Mesendoderm (in vitro differentiated cells): ENCODE results near the gene NEURL1.
A peak's percentile ranks its signal among the peaks of the same experiment; 100 is the strongest.

Experiments used
- DNase-seq: peaks from one replicate; pipeline ENCODE4 v3.0.0; 2013
- H2AK5ac ChIP-seq: 2 replicates; pipeline ENCODE4 v1.6.1; 2013; ENCODE audit warnings: low read length, inconsistent platforms
- H2BK120ac ChIP-seq: 2 replicates; pipeline ENCODE4 v1.6.1; 2013; ENCODE audit warnings: low read depth, mild to moderate bottlenecking, low read length, moderate library complexity, mixed read lengths
- H2BK15ac ChIP-seq: replicated peaks from 2 replicates; pipeline ENCODE4 v1.6.1; 2013; ENCODE audit warnings: low read depth, mild to moderate bottlenecking, moderate library complexity
- H2BK5ac ChIP-seq: 2 replicates; pipeline ENCODE4 v1.6.1; 2013; ENCODE audit warnings: low read length, inconsistent platforms
- H3K18ac ChIP-seq: 2 replicates; pipeline ENCODE4 v1.6.1; 2013; ENCODE audit warnings: mild to moderate bottlenecking, low read length, mixed read lengths
- H3K23ac ChIP-seq: one replicate; pipeline ENCODE4 v1.6.1; 2013; ENCODE audit warnings: low read length
- H3K27ac ChIP-seq: 2 replicates; pipeline ENCODE4 v1.5.1; 2013; ENCODE audit warnings: low read depth, mild to moderate bottlenecking, inconsistent platforms, low read length, moderate library complexity
- H3K27me3 ChIP-seq: 2 replicates; pipeline ENCODE4 v1.6.1; 2013; ENCODE audit warnings: low read length, control low read depth, mild to moderate bottlenecking, inconsistent platforms; ENCODE audit not compliant: insufficient read depth, poor library complexity
- H3K36me3 ChIP-seq: 2 replicates; pipeline ENCODE4 v1.6.1; 2013; ENCODE audit warnings: low read length, inconsistent platforms; ENCODE audit not compliant: control insufficient read depth, insufficient read depth
- H3K4ac ChIP-seq: one replicate; pipeline ENCODE4 v1.6.1; 2013; ENCODE audit warnings: low read depth, mild to moderate bottlenecking, low read length, moderate library complexity
- H3K4me1 ChIP-seq: 2 replicates; pipeline ENCODE4 v1.6.1; 2013; ENCODE audit warnings: low read depth, low read length, inconsistent platforms; ENCODE audit not compliant: control insufficient read depth
- H3K4me2 ChIP-seq: 2 replicates; pipeline ENCODE4 v1.6.1; 2013; ENCODE audit warnings: low read length
- H3K4me3 ChIP-seq: 2 replicates; pipeline ENCODE4 v1.5.1; 2013; ENCODE audit warnings: mild to moderate bottlenecking, low read length
- H3K56ac ChIP-seq: one replicate; pipeline ENCODE4 v1.6.1; 2013; ENCODE audit warnings: low read length
- H3K79me1 ChIP-seq: 2 replicates; pipeline ENCODE4 v1.6.1; 2013; ENCODE audit warnings: low read length, inconsistent platforms
- H3K79me2 ChIP-seq: 2 replicates; pipeline ENCODE4 v1.6.1; 2013; ENCODE audit warnings: mild to moderate bottlenecking, low read length; ENCODE audit not compliant: control insufficient read depth, insufficient read depth
- H3K9ac ChIP-seq: 2 replicates; pipeline ENCODE4 v1.6.1; 2013; ENCODE audit warnings: low read length, inconsistent platforms
- H4K5ac ChIP-seq: one replicate; pipeline ENCODE4 v1.6.1; 2013; ENCODE audit warnings: low read length
- H4K8ac ChIP-seq: one replicate; pipeline ENCODE4 v1.6.1; 2013; ENCODE audit warnings: low read depth, mild to moderate bottlenecking, control low read depth, low read length, moderate library complexity
- WGBS: extraction: QIAGEN DNeasy Blood & Tissue Kit; methylation state at CpG from one replicate; pipeline ENCODE4 v1.1.7; 2013; ENCODE audit warnings: low lambda C conversion rate, missing lambda C conversion rate; ENCODE audit not compliant: insufficient coverage; ENCODE audit errors: extremely low coverage; 5-methylcytosine and 5-hydroxymethylcytosine counted together

Gene NEURL1

DNA sequence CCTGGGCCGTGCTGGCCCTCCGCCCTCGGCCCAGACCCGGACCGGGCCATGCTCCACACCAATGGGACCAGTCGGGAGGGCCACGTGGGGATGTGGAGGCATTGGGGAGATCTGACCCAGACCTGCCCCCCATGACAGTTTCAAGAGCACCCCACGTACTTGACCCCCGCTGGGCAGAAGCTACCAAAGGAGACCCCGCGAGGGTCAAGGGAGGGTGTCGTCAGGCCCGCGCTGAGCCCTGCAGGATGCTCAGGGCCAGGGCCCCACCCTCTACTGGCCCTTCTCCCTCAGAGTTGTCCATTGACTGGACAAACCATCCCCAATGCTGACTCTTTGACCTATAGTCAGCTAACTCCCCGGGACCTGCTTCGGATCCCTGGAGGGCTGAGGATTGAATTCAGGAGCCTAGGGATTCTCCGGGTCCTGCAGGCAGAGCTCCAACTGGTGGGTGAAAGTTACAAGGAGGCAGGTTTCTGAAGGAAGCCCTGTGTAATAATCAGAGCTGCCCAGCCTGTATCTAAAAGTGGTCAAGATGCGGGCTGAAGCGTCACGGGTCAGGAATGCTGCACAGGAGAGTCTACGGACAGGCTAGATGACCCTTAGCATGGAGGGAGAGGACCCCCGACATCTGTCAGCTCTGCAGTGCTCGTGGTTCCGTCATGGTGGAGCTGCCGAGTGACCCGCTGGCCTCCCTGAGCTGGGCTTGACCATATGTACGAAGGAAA is 40.8 kb upstream of the NEURL1 start:
- Histone ChIP-seq H3K9ac (peak overlapping the region; percentile 77), H3K4ac (no peak overlapping the region), H3K27me3 (no peaks in the 10 kb centered on the region), H3K36me3 (peaks cover 2% of the 10 kb centered on the region), H2BK120ac (no peak overlapping the region), H3K27ac (no peak overlapping the region), H2BK15ac (no peak overlapping the region), H2BK5ac (no peak overlapping the region), H2AK5ac (no peak overlapping the region), H3K4me3 (no peak overlapping the region), H4K5ac (no peak overlapping the region), H3K18ac (no peak overlapping the region), H3K4me2 (peak overlapping the region; percentile 92), H3K4me1 (peaks cover 6% of the 10 kb centered on the region), H3K79me1 (no peaks in the 10 kb centered on the region), H4K8ac (no peak overlapping the region), H3K23ac (no peak overlapping the region), H3K56ac (peak overlapping the region; percentile 93), H3K79me2 (no peaks in the 10 kb centered on the region)
- DNase-seq = no peak
- no CpG with 5 or more reads among the region's 27 CpGs for WGBS

DNA sequence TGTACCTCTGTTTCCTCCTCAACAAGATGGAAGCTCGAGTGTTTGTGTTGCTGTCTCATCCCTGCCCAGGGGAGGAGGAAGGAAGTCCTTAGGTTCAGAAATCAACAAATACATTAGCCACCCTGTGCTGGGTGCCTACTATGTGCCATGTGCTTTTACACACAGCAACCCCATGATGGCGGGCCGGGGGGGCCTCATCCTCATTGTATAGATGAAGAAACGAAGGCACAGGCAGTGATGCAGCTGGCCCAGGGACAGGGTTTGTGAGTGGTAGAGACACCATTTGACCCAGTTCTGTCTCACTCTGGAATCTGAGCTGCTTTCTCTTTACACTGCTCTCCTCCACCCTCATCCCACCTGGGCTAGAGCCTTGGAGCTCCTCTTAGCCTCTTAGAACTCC is 39.5 kb upstream of the NEURL1 start:
- Histone ChIP-seq H3K4me1 (peaks cover 6% of the 10 kb centered on the region), H3K23ac (no peak overlapping the region), H3K18ac (no peak overlapping the region), H3K27ac (no peak overlapping the region), H3K27me3 (no peaks in the 10 kb centered on the region), H3K4me3 (no peak overlapping the region), H4K8ac (no peak overlapping the region), H3K56ac (no peak overlapping the region), H2BK5ac (no peak overlapping the region), H3K4ac (no peak overlapping the region), H3K79me2 (no peaks in the 10 kb centered on the region), H2BK15ac (no peak overlapping the region), H4K5ac (no peak overlapping the region), H3K9ac (no peak overlapping the region), H2AK5ac (no peak overlapping the region), H3K4me2 (no peak overlapping the region), H3K36me3 (no peaks in the 10 kb centered on the region), H2BK120ac (no peak overlapping the region), H3K79me1 (no peaks in the 10 kb centered on the region)
- WGBS = no CpG with 5 or more reads among the region's 4 CpGs
- no peak for DNase-seq

DNA sequence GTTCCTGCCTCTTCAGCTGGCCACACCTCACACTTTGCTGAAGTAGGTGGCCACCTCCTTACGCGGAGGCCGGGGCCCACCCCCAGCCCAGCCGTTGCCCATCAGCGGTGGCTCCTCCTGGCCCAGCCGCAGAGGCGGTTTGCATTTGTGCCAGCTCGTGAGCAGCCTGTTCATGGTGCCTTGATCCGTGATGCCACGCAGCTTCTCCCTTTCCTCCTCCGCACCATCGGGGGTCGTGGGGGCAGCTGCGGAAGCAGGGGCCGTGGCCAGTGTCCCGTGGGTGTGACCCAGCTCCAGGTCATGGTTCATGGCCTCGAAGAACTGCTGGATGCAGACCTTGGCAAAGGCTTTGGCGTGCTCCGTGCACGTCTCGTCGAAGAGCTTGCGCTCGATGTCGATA is 38.3 kb upstream of the NEURL1 start:
- Histone ChIP-seq H3K79me2 (no peaks in the 10 kb centered on the region), H3K4me3 (no peak overlapping the region), H3K27me3 (no peaks in the 10 kb centered on the region), H3K18ac (no peak overlapping the region), H3K4me2 (no peak overlapping the region), H4K5ac (no peak overlapping the region), H3K79me1 (no peaks in the 10 kb centered on the region), H2BK5ac (no peak overlapping the region), H3K36me3 (no peaks in the 10 kb centered on the region), H2BK120ac (no peak overlapping the region), H3K4ac (no peak overlapping the region), H3K4me1 (peaks cover 6% of the 10 kb centered on the region), H3K23ac (peak overlapping the region; percentile 81), H3K56ac (no peak overlapping the region), H2AK5ac (no peak overlapping the region), H2BK15ac (no peak overlapping the region), H4K8ac (no peak overlapping the region), H3K27ac (no peak overlapping the region), H3K9ac (no peak overlapping the region)
- no peak for DNase-seq
- WGBS = no CpG with 5 or more reads among the region's 25 CpGs

DNA sequence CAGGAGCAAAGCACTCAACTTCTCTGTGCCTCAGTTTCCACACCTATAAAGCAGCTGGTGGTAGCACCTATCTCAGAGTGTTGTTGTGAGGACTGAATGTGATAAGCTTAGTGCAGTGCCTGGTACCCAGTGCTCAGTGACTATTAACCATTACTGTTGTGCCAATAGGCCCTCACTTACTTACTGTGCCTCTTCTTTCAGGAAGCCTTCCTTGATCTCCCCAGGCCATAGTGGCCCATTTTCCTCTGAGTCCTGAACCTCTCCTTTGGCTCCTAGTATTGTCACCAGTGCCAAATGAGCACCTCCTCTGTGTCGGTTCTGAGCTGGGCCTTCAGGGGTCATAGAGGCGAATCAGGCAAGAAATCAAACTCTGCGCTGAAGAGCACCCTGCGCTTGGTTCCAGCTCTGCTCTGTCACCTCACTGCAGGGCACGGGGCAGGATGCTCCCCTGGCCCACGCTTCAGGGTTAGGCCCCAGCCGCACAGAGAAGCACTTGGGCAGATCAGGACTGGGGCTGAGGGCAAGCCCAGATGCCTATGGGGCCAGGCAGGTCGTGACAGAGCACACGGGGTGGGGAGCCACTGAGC is 37.3 kb upstream of the NEURL1 start:
- H2AK5ac ChIP-seq = no peak overlapping the region
- no peaks in the 10 kb centered on the region for H3K79me1 ChIP-seq
- H4K5ac ChIP-seq = no peak overlapping the region
- H3K56ac ChIP-seq = no peak overlapping the region
- WGBS = no CpG with 5 or more reads among the region's 9 CpGs
- no peak overlapping the region for H3K27ac ChIP-seq
- no peak overlapping the region for H2BK5ac ChIP-seq
- H3K9ac ChIP-seq = no peak overlapping the region
- no peaks in the 10 kb centered on the region for H3K27me3 ChIP-seq
- no peak overlapping the region for H3K18ac ChIP-seq
- peaks cover 3% of the 10 kb centered on the region for H3K4me1 ChIP-seq
- H3K4me3 ChIP-seq = no peak overlapping the region
- no peak overlapping the region for H2BK15ac ChIP-seq
- no peaks in the 10 kb centered on the region for H3K79me2 ChIP-seq
- no peak for DNase-seq
- no peak overlapping the region for H3K4me2 ChIP-seq
- no peak overlapping the region for H4K8ac ChIP-seq
- no peak overlapping the region for H2BK120ac ChIP-seq
- no peak overlapping the region for H3K23ac ChIP-seq
- no peaks in the 10 kb centered on the region for H3K36me3 ChIP-seq
- no peak overlapping the region for H3K4ac ChIP-seq

DNA sequence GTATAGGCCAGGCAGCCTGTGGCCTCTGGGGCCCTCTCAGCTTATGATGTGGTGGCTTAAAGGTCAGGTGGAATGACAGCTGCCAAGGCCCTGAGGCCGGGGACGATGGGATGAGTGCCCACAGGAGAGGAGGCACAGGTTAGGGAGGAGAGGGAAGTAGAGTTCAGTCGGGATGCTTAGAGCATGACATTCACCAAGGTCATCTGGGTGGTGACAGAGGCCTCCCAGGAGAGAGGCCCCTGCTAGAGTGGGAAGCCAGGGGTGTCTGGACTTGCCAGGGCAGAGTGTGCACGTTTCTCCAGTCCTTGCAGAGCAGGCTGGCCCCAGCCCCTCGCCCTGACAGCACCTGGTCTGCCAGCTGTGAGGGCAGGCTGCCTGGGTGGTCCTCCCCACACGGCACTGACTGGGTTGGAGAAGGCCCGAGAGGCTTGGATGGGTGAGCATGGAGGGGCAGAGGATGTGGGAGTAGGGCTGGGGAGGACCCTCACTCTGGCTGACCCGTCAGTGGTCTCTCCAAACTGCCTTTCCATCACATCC is 36.3 kb upstream of the NEURL1 start:
- Histone ChIP-seq H3K23ac (no peak overlapping the region), H3K4me1 (no peaks in the 10 kb centered on the region), H4K8ac (no peak overlapping the region), H4K5ac (no peak overlapping the region), H3K56ac (no peak overlapping the region), H3K27me3 (no peaks in the 10 kb centered on the region), H2BK5ac (no peak overlapping the region), H3K18ac (no peak overlapping the region), H2BK120ac (no peak overlapping the region), H3K4me3 (no peak overlapping the region), H3K4me2 (no peak overlapping the region), H2BK15ac (no peak overlapping the region), H3K79me1 (no peaks in the 10 kb centered on the region), H3K9ac (no peak overlapping the region), H3K27ac (no peak overlapping the region), H3K79me2 (no peaks in the 10 kb centered on the region), H3K36me3 (no peaks in the 10 kb centered on the region), H2AK5ac (no peak overlapping the region), H3K4ac (no peak overlapping the region)
- no peak for DNase-seq
- no CpG with 5 or more reads among the region's 8 CpGs for WGBS
